Mesendoderm (in vitro differentiated cells): ENCODE measurements around the gene DISC1.

Source experiments
- DNase-seq: peaks from one replicate; pipeline ENCODE4 v3.0.0; 2013
- H2AK5ac ChIP-seq: 2 replicates; pipeline ENCODE4 v1.6.1; 2013; ENCODE audit warnings: low read length, inconsistent platforms
- H2BK120ac ChIP-seq: 2 replicates; pipeline ENCODE4 v1.6.1; 2013; ENCODE audit warnings: low read depth, mild to moderate bottlenecking, low read length, moderate library complexity, mixed read lengths
- H2BK15ac ChIP-seq: replicated peaks from 2 replicates; pipeline ENCODE4 v1.6.1; 2013; ENCODE audit warnings: low read depth, mild to moderate bottlenecking, moderate library complexity
- H2BK5ac ChIP-seq: 2 replicates; pipeline ENCODE4 v1.6.1; 2013; ENCODE audit warnings: low read length, inconsistent platforms
- H3K18ac ChIP-seq: 2 replicates; pipeline ENCODE4 v1.6.1; 2013; ENCODE audit warnings: mild to moderate bottlenecking, low read length, mixed read lengths
- H3K23ac ChIP-seq: one replicate; pipeline ENCODE4 v1.6.1; 2013; ENCODE audit warnings: low read length
- H3K27ac ChIP-seq: 2 replicates; pipeline ENCODE4 v1.5.1; 2013; ENCODE audit warnings: low read depth, mild to moderate bottlenecking, inconsistent platforms, low read length, moderate library complexity
- H3K27me3 ChIP-seq: 2 replicates; pipeline ENCODE4 v1.6.1; 2013; ENCODE audit warnings: low read length, control low read depth, mild to moderate bottlenecking, inconsistent platforms; ENCODE audit not compliant: insufficient read depth, poor library complexity
- H3K36me3 ChIP-seq: 2 replicates; pipeline ENCODE4 v1.6.1; 2013; ENCODE audit warnings: low read length, inconsistent platforms; ENCODE audit not compliant: control insufficient read depth, insufficient read depth
- H3K4ac ChIP-seq: one replicate; pipeline ENCODE4 v1.6.1; 2013; ENCODE audit warnings: low read depth, mild to moderate bottlenecking, low read length, moderate library complexity
- H3K4me1 ChIP-seq: 2 replicates; pipeline ENCODE4 v1.6.1; 2013; ENCODE audit warnings: low read depth, low read length, inconsistent platforms; ENCODE audit not compliant: control insufficient read depth
- H3K4me2 ChIP-seq: 2 replicates; pipeline ENCODE4 v1.6.1; 2013; ENCODE audit warnings: low read length
- H3K4me3 ChIP-seq: 2 replicates; pipeline ENCODE4 v1.5.1; 2013; ENCODE audit warnings: mild to moderate bottlenecking, low read length
- H3K56ac ChIP-seq: one replicate; pipeline ENCODE4 v1.6.1; 2013; ENCODE audit warnings: low read length
- H3K79me1 ChIP-seq: 2 replicates; pipeline ENCODE4 v1.6.1; 2013; ENCODE audit warnings: low read length, inconsistent platforms
- H3K79me2 ChIP-seq: 2 replicates; pipeline ENCODE4 v1.6.1; 2013; ENCODE audit warnings: mild to moderate bottlenecking, low read length; ENCODE audit not compliant: control insufficient read depth, insufficient read depth
- H3K9ac ChIP-seq: 2 replicates; pipeline ENCODE4 v1.6.1; 2013; ENCODE audit warnings: low read length, inconsistent platforms
- H4K5ac ChIP-seq: one replicate; pipeline ENCODE4 v1.6.1; 2013; ENCODE audit warnings: low read length
- H4K8ac ChIP-seq: one replicate; pipeline ENCODE4 v1.6.1; 2013; ENCODE audit warnings: low read depth, mild to moderate bottlenecking, control low read depth, low read length, moderate library complexity
- WGBS: extraction: QIAGEN DNeasy Blood & Tissue Kit; methylation state at CpG from one replicate; pipeline ENCODE4 v1.1.7; 2013; ENCODE audit warnings: low lambda C conversion rate, missing lambda C conversion rate; ENCODE audit not compliant: insufficient coverage; ENCODE audit errors: extremely low coverage; 5-methylcytosine and 5-hydroxymethylcytosine counted together

DISC1 gene

DNA sequence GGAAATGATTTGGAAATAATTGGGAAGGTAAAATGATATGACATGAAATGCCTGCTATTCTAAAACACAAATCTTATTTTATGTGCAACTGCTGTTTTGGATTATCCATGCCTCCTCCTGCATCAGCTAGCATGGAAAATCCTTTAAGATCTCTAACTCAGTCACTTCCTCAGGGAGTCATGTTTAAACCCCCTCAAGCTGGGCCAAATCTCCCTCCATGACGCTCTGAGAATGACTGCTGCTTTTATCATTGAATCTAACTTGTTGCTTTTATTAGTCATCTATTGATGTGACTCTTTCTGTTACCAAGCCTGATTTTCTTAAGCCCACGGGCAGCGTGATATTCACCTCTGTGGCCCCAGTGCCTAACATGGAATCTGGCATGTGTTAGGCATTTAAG is 324.8 kb downstream of the DISC1 start:
- Histone ChIP-seq H3K79me1 (no peaks in the 10 kb centered on the region), H2BK120ac (no peak overlapping the region), H3K36me3 (no peaks in the 10 kb centered on the region), H3K4me2 (no peak overlapping the region), H3K4ac (no peak overlapping the region), H4K8ac (no peak overlapping the region), H3K23ac (no peak overlapping the region), H3K9ac (no peak overlapping the region), H2BK15ac (no peak overlapping the region), H3K4me1 (peaks cover 3% of the 10 kb centered on the region), H3K27ac (no peak overlapping the region), H2BK5ac (no peak overlapping the region), H3K56ac (no peak overlapping the region), H4K5ac (no peak overlapping the region), H3K4me3 (no peak overlapping the region), H3K27me3 (no peaks in the 10 kb centered on the region), H3K79me2 (no peaks in the 10 kb centered on the region), H2AK5ac (no peak overlapping the region), H3K18ac (no peak overlapping the region)
- no peak for DNase-seq
- no CpG with 5 or more reads among the region's 3 CpGs for WGBS

DNA sequence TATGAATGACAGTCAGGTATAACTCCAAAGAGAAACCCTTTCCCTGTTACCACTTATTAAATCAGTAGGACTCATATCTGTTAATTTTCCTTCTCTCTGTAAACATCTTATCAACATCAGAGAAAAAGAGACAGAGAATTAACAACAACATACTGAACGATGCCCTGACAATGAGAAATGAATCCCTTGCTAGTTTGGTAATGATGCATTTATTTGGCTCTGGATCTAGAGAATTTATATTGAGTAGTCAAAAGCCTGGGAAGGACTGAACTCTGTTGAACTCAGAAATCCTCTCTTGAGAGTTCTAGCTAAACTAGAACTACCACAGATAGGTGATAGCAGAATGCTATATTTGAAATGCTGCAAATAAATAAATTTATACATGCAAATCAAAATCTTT is 325.6 kb downstream of the DISC1 start:
- Histone ChIP-seq H3K9ac (no peak overlapping the region), H3K27ac (no peak overlapping the region), H3K23ac (no peak overlapping the region), H3K4ac (no peak overlapping the region), H4K5ac (no peak overlapping the region), H3K4me3 (no peak overlapping the region), H2BK5ac (no peak overlapping the region), H2BK120ac (no peak overlapping the region), H3K36me3 (no peaks in the 10 kb centered on the region), H3K4me1 (peaks cover 3% of the 10 kb centered on the region), H3K56ac (no peak overlapping the region), H3K18ac (no peak overlapping the region), H3K27me3 (no peaks in the 10 kb centered on the region), H3K4me2 (no peak overlapping the region), H4K8ac (no peak overlapping the region), H3K79me2 (no peaks in the 10 kb centered on the region), H2AK5ac (no peak overlapping the region), H3K79me1 (no peaks in the 10 kb centered on the region), H2BK15ac (no peak overlapping the region)
- no peak for DNase-seq
- no CpG with 5 or more reads among the region's 1 CpG for WGBS

GRCh38 chr1:231953660-231954059 is 327.1 kb downstream of the DISC1 start:
- Histone ChIP-seq H3K18ac (no peak overlapping the region), H3K23ac (no peak overlapping the region), H2BK120ac (no peak overlapping the region), H2AK5ac (no peak overlapping the region), H3K27ac (no peak overlapping the region), H4K5ac (no peak overlapping the region), H3K27me3 (no peaks in the 10 kb centered on the region), H3K4ac (no peak overlapping the region), H3K36me3 (no peaks in the 10 kb centered on the region), H3K4me2 (no peak overlapping the region), H2BK15ac (no peak overlapping the region), H3K56ac (no peak overlapping the region), H3K4me3 (no peak overlapping the region), H3K79me2 (no peaks in the 10 kb centered on the region), H3K79me1 (no peaks in the 10 kb centered on the region), H3K9ac (no peak overlapping the region), H3K4me1 (peaks cover 3% of the 10 kb centered on the region), H2BK5ac (no peak overlapping the region), H4K8ac (no peak overlapping the region)
- no CpG with 5 or more reads among the region's 6 CpGs for WGBS
- no peak for DNase-seq

- no peak overlapping the region for H3K56ac ChIP-seq
- H2BK5ac ChIP-seq: no peak overlapping the region
- no peaks in the 10 kb centered on the region for H3K27me3 ChIP-seq
- no peak overlapping the region for H4K8ac ChIP-seq
- H4K5ac ChIP-seq: no peak overlapping the region
- H3K79me2 ChIP-seq: no peaks in the 10 kb centered on the region
- no CpG with 5 or more reads among the region's 3 CpGs for WGBS
- H3K27ac ChIP-seq: no peak overlapping the region
- no peak overlapping the region for H3K9ac ChIP-seq
- no peak overlapping the region for H2BK15ac ChIP-seq
- peaks cover 3% of the 10 kb centered on the region for H3K4me1 ChIP-seq
- no peak overlapping the region for H3K4me3 ChIP-seq
- H3K4me2 ChIP-seq: no peak overlapping the region
- no peak overlapping the region for H3K4ac ChIP-seq
- no peak for DNase-seq
- no peak overlapping the region for H3K18ac ChIP-seq
- H2AK5ac ChIP-seq: no peak overlapping the region
- no peak overlapping the region for H2BK120ac ChIP-seq
- no peaks in the 10 kb centered on the region for H3K79me1 ChIP-seq
- H3K36me3 ChIP-seq: no peaks in the 10 kb centered on the region
- no peak overlapping the region for H3K23ac ChIP-seq
Observed at GRCh38 chr1:231954751-231955150, 328.2 kb downstream of the DISC1 start.

DNA sequence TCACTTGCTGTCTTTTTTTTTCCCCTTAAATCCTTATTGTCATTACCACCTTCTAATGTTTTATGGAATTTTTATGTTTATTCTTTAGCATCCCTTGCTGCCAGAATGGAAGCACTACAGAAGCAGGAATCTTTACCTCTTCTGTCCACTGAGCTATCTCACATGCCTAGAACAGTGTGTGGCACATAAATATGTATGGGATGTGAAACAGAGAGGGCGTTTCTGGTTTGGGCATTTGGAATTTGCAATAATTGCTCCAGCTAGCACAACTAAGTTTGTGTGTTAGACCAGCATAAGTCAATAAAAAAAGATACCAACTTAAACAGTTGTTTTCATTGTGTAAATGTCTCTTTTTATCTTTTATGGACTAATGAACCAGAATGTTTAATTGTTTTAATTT is 330.8 kb downstream of the DISC1 start:
- H3K23ac ChIP-seq: no peak overlapping the region
- H2AK5ac ChIP-seq: no peak overlapping the region
- H3K56ac ChIP-seq: no peak overlapping the region
- H3K27me3 ChIP-seq: no peaks in the 10 kb centered on the region
- no peak overlapping the region for H3K9ac ChIP-seq
- no peak for DNase-seq
- H3K4me2 ChIP-seq: no peak overlapping the region
- no peaks in the 10 kb centered on the region for H3K79me2 ChIP-seq
- no peak overlapping the region for H2BK120ac ChIP-seq
- H4K8ac ChIP-seq: no peak overlapping the region
- H3K4me1 ChIP-seq: no peaks in the 10 kb centered on the region
- no peak overlapping the region for H3K4me3 ChIP-seq
- no peaks in the 10 kb centered on the region for H3K79me1 ChIP-seq
- no peak overlapping the region for H3K27ac ChIP-seq
- no peaks in the 10 kb centered on the region for H3K36me3 ChIP-seq
- H2BK15ac ChIP-seq: no peak overlapping the region
- WGBS: no CpG with 5 or more reads among the region's 1 CpG
- H4K5ac ChIP-seq: no peak overlapping the region
- no peak overlapping the region for H2BK5ac ChIP-seq
- H3K18ac ChIP-seq: no peak overlapping the region
- H3K4ac ChIP-seq: no peak overlapping the region

DNA sequence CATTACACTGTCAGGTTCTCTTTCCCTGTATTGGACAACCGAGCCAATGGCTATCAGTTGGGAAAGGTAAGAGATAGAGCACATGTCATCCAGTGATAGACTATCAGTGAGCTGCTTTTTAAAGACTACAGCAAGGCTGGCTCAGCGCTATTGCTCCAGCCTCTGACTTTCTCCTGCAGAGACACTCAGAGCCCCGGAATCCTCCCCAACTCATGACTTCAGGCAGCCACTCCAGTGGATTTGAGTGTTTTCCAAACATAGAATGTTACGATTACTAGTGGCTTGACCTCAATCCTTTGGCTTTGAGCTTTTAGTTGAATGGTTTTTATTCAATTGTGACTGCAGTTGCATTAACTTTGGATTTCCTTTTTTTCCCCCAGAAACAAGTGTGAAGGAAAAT is 331.9 kb downstream of the DISC1 start:
- H3K9ac ChIP-seq: no peak overlapping the region
- no peak overlapping the region for H2BK15ac ChIP-seq
- no peak overlapping the region for H3K23ac ChIP-seq
- no peak overlapping the region for H3K4ac ChIP-seq
- H3K4me3 ChIP-seq: no peak overlapping the region
- H3K79me1 ChIP-seq: no peaks in the 10 kb centered on the region
- no peak overlapping the region for H3K27ac ChIP-seq
- no peak overlapping the region for H4K8ac ChIP-seq
- no peaks in the 10 kb centered on the region for H3K27me3 ChIP-seq
- DNase-seq: no peak
- no peak overlapping the region for H3K4me2 ChIP-seq
- no peak overlapping the region for H2BK5ac ChIP-seq
- no peaks in the 10 kb centered on the region for H3K36me3 ChIP-seq
- no peak overlapping the region for H2AK5ac ChIP-seq
- no peaks in the 10 kb centered on the region for H3K4me1 ChIP-seq
- H3K79me2 ChIP-seq: no peaks in the 10 kb centered on the region
- H2BK120ac ChIP-seq: no peak overlapping the region
- H4K5ac ChIP-seq: no peak overlapping the region
- H3K18ac ChIP-seq: no peak overlapping the region
- H3K56ac ChIP-seq: no peak overlapping the region
- whole genome bisulfite sequencing: no CpG with 5 or more reads among the region's 4 CpGs
